GF-D8 (cell line): ENCODE results near the gene PRORP.
"Not testable (repeated sequence)": the region's sequence is repeated elsewhere in the genome, so short reads cannot be mapped to it uniquely, and the experiment has no call there.

ENCODE experiments used
- DNase-seq: peaks from one replicate; lab custom pipeline; 2025; lab: John Stamatoyannopoulos, UW

The PRORP gene

GRCh38 chr14:35138585-35138984 lies 16.2 kb downstream of the PRORP start:
- no peak for DNase-seq

GRCh38 chr14:35140718-35141581 lies 18.6 kb downstream of the PRORP start:
- DNase-seq = peak; percentile 27

DNA sequence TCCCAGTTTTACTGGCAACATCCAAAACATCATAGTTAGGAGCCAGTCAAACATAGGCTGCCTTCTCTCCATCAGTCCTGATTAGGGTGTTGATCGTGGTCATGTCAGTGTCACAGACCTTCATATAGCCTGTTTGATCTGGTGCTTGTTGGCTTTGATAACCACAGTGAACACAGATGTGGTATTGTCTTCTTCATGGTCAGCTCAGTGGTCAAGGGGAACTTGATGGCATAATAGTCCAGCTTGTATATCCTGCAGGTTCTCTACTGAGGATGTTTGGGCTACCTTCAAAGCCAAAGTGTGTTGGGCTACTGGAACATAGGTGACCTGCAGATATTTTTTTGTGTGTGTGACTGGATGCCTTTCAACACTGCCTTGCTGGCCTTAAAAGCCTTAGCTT lies 21.7 kb downstream of the PRORP start:
- no peak for DNase-seq

DNA sequence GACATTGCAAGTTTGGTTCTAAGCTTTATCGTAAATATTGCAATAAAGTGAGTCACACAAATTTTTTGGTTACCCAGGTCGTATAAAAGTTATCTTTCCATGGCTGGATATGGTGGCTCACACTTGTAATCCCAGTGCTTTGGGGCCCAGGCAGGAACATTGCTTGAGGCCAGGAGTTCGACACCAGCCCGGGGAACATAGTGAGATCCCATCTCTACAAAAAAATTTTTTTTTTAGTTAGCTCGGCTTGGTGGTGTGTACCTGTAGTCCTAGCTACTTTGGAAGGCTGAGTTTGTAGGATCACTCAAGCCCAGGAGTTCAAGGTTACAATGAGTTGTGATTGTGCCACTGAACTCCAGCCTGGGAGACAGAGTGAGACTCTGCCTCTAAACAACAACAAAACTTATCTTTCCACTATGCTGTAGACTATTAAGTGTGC lies 24.4 kb downstream of the PRORP start:
- DNase-seq = no peak

DNA sequence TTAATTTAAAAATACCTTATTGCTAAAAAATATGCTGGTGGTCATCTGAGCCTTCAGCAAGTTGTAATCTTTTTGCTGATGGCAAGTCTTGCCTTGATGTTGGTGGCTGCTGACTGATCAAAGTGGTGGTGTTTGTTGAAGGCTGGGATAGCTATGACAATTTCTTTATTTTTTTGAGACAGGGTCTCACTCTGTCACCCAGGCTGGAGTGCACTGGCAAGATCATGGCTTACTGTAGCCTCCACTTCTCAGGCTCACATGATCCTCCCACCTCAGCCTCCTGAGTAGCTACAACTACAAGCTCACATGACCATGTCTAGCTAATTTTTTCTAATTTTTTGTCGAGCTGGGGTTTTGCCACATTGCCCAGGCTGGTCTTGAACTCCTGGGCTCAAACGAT lies 24.8 kb downstream of the PRORP start:
- DNase-seq = no peak

GRCh38 chr14:35147711-35148110 lies 25.4 kb downstream of the PRORP start:
- DNase-seq = no peak

DNA sequence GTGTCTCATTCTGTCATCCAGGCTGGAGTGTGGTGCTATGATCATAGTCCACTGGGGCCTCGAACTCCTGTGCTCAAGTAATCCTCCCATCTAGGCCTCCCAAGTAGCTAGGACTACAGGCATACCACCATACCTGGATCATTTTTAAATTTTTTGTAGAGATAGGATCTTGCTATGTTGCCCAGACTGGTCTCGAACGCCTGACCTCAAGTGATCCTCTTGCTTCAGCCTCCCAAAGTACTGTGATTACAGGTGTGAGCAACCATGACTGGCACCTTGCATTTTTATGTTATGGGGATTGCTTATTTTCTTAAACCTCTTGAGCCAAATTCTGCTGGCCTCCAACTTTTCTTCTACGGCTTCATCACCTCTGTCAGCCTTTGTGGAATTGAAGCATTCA lies 26.9 kb downstream of the PRORP start:
- no peak for DNase-seq

DNA sequence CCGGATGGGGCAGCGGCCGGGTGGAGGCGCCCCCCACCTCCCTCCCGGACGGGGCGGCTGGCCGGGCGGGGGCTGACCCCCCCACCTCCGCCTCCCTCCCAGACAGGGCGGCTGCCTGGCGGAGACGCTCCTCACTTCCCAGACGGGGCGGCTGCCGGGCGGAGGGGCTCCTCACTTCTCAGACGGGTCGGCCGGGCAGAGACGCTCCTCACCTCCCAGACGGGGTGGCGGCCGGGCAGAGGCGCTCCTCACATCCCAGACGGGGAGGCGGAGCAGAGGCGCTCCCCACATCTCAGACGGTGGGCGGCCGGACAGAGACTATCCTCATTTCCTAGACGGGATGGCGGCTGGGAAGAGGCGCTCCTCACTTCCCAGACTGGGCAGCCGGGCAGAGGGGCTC lies 30.2 kb downstream of the PRORP start:
- DNase-seq = not testable (repeated sequence)

DNA sequence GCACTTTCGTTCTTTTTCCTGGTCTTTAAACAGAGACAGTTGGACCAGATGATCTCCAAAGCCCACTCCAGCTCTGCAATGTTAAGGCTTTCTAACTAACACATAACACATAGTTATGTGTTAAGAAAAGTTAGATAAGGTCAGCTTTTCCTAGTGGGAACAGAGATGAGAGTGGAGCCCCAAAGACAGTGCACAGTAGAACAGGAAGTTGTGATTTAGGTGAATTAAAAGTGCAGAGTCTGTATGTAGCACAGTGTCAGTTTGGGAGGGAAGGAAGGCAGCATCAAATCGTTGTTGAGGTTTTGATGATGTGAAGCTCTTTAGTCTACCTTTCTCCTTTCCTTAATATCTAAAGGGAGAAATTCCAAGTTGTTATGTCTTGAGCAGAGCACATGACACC lies 31.7 kb downstream of the PRORP start:
- DNase-seq = no peak

GRCh38 chr14:35155962-35156361 lies 33.6 kb downstream of the PRORP start:
- DNase-seq = peak; percentile 60

GRCh38 chr14:35158491-35158890 lies 36.1 kb downstream of the PRORP start:
- no peak for DNase-seq

DNA sequence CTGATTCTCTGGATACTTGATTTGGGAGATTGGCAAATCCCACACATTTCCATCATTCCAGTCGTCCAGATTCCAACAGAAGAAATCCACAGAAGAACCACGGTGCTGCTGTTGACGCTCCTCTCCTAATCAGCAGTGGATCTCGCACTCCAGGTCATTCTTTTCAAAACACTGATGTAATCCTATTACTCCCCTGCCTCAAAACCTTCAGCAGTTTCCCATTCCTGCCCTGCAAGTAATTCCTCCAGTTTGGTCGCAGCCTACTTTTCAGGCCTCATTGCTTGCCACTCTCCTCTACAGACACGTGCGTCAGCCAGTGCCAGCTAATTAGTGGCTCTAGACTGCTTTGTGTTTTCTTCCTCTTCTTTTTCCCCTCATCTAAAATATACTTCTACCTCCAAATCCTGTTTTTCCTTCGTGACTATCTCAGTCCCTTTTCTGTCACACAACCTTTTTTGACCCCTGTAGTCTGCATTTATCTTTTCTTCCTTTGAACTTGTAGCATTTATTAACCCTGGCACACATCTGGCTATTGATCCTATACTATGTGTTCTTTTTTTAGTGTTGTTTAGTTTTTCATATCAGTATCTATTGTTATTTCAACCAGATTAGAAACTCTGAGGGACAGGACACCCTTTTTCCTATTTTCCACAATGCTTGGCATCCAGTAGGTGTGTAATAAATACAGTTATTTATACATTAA lies 36.8 kb downstream of the PRORP start:
- DNase-seq = no peak

GRCh38 chr14:35159742-35160409 lies 37.5 kb downstream of the PRORP start:
- DNase-seq = no peak

DNA sequence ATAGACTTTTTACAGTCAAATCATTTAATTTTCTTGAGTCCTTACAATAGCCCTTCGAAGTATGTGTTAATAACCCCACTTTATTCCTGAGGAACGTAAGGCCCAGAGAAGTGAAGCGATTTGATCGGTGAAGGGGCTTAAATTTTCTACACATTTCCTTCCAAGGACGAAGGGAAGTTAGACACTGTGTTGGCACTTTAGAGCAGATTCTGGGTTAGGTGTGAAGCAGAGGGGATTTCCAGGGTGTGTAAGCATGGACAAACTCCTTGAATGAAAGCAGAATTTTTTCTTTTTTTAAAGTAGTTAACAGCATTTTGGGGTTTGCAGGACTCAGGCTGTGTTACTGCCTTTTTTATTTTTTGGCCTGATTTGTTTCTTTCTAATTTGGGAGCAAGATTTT lies 38.9 kb downstream of the PRORP start:
- DNase-seq = no peak

- no peak for DNase-seq
These were observed 41.0 kb downstream of the PRORP start for GRCh38 chr14:35163384-35163783.

DNA sequence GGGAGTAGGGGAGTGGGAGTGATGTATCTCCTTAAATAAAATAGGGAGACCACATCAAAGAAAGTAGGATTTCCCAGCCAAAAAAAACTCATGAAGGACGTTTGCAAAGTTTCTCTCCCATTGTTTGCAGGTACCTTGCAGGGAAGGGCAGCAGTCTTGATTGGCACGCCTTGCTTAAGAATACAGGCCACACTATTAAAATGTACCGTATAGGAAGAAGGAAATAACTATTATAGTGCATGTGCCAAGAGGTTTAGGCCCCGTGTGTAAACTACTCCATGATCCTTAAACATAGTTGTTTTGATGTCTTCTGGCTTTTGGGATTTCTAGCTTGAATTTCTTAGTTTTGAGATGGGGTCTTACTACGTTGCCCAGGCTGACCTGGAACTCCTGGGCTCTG lies 42.5 kb downstream of the PRORP start:
- DNase-seq = no peak

DNA sequence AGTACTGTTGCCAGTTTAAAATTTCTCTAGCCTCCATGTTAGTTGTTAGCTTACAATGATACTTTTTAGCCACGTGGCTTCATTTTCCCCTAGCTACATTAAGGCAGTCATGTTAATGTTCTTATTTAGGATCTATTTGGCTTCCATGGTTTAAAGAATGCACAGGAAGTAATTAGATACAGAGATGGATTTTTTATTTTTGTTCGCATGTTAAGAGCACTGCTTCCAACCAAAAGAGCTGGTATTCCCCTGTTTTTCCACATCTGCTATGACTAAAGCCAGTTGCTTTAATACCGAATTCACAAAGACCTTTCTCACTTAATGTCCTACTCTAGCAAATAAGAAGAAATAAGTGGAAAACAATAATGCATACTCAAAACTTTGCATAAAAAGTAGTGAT lies 45.1 kb downstream of the PRORP start:
- DNase-seq = no peak
